HG02884 (cell line): Measurements from ENCODE around the gene SPDYE1.
"Not testable (repeated sequence)": the region's sequence is repeated elsewhere in the genome, so short reads cannot be mapped to it uniquely, and the experiment has no call there.

ENCODE experiments used
- ATAC-seq: cut with Tn5 transposase; IDR thresholded peaks from one replicate; pipeline ENCODE4 v1.9.1; 2021; ENCODE audit warnings: mild to moderate bottlenecking, moderate library complexity; ENCODE audit not compliant: unreplicated experiment

Gene SPDYE1

DNA sequence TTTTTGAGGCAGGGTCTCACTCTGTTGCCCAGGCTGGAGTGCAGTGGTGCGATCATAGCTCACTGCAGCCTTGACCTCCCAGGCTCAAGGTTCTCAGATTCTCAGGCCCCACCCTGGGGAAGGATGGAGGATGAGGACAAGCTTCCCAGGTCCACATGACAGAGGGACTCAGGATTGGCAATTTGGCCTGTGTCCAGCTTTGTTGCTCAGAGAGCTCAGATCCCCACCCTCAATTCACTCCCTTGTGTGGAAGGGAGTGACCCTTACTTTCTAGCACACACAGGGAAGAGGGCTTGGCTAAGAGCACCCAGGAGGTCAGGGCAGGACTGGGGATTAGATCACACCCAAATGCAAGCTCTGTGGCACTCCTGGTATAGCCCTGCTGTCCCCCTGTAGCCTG, 6.9 kb upstream of the SPDYE1 start:
- not testable (repeated sequence) for ATAC-seq

DNA sequence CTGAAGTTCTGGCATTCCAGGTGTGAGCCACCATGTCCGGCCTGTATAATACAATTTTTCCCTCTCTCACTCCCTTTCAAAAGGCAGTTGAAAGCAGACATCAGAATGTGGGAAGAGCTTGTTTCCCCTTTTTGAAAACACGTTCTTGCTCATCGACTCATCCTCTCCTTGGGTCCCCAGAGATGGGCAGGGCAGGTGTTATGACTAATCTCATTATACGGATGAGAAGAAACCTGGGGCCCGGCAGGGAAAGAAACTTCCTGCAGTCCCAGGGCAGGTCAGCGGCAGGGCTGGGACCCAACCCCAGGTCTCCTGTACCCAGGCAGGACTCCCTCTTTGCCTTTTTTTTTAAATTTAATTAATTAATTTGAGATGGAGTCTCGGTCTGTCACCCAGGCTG, 4.8 kb upstream of the SPDYE1 start:
- ATAC-seq = not testable (repeated sequence)

DNA sequence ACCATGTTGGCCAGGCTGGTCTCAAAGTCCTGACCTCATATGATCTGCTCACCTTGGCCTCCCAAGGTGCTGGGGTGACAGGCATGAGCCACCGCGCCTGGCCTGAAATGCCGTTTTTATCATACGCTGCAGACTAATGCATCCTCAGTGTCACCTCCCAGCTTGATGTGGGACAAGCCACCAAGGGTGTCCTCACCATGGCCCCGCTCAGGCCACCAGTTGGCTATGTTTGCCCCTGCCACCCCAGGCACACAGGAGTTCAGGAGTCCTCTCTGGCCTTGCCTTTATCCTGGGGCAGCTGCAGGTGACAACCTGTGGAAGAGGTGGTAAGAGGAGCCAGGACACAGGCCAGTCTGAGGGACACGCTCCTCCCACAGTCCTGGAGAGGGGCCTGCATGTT, 3.0 kb upstream of the SPDYE1 start:
- not testable (repeated sequence) for ATAC-seq

DNA sequence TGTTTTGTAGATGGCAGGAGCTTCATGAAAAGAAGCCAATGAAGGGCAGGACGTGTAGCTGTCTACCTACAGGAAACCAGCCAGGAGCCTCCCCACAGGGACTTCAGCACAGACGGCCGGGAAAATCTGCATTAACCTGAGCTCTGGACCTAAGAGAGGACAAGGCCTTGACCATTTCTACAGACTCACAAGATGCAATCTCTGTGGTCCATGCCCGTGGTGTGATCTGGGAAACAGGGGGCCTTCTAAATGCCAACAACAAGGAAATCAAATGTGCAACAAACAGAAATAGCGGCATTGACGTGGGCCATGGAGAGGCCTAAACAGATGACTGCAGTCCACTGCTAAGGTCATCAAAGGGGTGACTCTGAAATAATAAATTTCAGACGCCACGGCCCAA, 14.4 kb downstream of the SPDYE1 start:
- not testable (repeated sequence) for ATAC-seq

DNA sequence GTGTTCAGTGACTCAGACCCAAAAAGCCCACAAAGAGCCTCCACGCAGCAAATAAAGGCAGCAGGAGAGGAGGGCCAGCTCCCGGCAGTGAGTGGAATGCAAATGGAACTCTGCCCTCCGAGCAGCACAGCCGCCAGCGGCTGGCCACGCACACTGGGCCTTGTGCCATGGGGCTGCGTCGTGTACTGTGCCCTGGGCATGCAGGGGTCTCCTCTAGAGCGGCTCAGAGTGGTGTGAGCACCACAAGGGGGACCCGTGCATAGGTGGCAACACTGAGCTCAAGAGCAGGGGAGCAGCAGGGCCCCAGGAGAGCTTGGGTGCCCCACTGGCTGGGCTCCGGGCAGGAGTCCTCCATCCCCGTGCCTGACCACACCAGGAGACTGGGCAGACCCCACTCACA, 17.4 kb downstream of the SPDYE1 start:
- not testable (repeated sequence) for ATAC-seq

DNA sequence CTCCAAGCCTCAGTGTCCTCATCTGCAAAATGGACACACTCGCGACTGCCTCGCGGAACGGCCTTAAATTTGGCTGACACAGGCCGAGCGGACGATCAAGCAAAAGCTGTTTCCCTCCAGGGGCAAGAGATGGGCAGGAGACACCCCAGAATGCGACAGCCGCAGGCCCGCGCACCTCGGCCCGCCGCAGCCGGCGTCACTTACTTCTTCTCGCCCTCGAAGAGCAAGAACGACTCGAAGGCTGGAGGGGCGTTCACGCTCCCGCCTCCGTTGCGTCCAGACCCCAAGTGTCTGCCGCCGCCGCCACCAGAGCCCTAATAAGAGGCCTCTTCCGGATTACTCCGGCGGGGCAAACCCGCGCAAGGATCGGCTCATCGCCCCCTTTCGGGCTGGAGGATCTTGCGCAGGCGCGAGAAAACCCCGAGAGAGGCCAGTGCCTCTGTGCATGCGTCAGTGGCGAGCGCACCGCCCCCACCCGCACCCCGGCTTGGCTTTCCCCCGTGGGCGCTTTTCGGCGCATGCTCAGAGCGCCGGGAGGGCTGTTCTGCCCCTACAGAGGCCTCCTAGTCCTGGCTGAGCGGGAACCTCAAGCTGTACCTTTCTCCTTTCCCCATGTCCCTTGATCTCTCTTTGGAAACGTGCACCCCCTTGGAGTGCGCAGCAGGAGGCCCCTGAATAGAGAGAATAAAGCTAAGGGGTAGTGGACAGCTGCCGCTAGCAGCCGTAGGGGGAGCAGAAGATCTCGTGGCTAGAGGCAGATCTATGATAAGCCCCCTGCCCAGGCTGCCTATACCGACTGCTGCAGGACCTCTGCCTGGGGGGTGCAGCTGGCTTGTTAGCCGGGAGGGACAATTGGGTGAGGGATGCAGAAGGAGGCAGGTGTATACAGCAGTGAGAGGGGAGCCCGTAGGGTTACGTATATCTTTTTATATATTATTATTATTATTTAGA, 21.4 kb downstream of the SPDYE1 start:
- peak; percentile 93 for ATAC-seq

DNA sequence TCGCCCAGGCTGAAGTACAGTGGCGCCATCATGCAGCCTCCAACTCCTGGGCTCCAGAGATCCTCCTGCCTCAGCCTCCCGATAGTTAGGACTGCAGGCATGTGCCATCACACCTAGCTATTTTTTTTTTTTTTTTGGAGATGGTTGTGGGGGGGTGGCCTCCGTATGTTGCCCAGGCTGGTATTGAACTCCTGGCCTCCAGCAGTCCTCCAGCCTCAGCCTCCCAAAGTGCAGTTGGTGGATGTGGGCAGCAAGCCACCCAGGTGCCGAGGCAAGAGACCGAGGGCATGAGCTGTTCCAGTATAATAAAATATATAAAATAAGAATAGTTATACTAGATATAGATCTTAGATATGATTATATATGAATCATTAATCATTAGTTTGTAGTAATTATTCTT, 22.1 kb downstream of the SPDYE1 start:
- not testable (repeated sequence) for ATAC-seq

DNA sequence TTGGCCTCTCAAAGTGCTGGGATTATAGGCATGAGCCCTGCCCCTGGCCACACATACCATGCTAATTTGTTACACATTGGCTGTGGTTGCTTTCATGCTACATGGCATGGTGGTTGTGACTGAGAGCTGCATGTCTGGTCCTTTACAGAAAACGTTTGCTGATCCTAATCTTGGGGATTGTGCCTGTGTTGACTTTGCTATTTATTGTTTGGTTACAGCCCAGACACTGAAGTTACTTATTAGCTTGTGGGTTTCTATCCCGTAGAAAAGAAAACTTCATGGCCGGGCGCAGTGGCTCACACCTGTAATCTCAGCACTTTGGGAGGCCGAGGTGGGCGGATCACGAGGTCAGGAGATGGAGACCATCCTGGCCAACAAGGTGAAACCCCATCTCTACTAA, 24.4 kb downstream of the SPDYE1 start:
- ATAC-seq = not testable (repeated sequence)

DNA sequence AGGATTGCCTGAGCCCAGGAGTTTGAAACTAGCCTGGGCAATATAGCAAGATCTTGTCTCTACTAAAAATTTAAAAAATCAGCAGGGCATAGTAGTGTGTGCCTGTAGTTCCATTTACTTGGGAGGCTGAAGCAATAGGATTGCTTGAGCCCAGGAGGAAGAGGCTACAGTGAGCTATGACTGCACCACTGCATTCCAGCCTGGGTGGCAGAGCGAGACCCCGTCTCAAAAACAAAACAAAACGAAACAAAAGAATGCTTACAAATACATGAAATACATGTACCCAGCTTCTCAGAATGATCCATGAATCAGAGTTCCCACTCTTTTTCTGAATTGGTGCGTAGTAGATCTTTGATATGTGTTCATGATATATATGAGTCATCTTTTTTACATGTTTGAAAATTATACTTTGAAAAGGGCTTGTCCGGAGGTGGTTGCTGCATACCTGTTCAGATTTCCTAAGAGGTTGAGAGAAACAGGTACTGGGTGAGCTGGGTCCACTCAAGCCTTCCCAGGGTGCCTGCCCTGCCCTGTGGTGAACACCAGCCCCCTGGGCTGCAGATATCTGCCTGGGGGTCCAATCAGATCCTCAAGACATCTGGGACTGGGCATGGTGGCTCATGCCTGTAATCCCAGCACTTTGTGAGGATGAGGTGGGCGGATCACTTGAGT, 25.2 kb downstream of the SPDYE1 start:
- ATAC-seq = not testable (repeated sequence)

DNA sequence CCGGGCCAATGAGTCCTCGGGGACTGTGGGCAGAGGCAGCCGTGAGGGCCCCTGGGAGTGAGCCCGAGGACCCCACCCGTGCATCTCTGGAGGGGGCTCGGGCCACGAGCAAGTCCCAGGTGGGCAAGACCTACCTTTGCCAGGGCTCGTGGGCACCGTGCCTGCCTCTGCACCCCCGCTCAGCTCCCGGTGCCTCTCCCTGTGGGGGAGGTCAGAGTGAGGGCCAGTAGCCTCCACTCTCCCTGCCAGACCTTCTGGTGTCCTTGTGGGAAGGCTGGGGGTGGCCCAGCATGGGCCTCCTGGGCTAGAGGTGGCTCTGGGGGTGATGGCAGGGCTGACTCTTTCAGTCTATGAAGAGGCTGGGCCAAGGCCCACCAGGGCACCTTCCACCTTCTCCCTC, 31.7 kb downstream of the SPDYE1 start:
- ATAC-seq = not testable (repeated sequence)

DNA sequence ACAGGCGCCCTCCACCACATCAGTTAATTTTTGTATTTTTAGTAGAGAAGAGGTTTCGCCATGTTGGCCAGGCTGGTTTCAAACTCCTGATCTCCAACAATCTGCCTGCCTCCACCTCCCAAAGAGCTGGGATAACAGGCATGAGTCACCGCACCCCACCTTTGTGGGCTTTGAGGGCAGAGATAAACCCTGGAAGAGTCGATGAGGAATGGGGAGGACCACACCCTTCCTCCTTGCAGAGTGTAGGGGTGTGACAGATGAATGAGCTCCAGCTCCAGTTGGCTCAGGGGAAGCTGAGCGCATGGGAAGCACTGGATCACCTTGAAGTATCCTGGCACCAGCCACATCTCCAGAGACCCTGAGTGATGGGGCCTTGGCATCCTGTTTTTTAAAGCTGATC, 32.3 kb downstream of the SPDYE1 start:
- ATAC-seq = not testable (repeated sequence)

DNA sequence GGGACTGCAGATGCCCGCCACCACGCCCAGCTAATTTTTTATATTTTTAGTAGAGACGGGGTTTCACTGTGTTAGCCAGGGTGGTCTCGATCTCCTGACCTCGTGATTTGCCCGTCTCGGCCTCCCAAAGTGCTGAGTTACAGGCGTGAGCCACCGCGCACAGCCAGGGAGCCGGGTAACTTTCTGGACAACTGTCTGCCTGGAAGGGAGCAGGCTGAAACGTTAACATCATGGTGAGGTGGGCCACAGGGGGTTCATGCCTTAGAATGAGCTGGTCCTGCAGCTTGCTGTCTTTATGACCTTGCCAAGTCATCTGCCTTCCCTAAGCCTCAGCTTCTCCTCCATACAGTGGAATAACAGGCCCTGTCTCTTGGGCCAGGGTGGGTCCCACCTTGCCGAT, 33.6 kb downstream of the SPDYE1 start:
- ATAC-seq = not testable (repeated sequence)

DNA sequence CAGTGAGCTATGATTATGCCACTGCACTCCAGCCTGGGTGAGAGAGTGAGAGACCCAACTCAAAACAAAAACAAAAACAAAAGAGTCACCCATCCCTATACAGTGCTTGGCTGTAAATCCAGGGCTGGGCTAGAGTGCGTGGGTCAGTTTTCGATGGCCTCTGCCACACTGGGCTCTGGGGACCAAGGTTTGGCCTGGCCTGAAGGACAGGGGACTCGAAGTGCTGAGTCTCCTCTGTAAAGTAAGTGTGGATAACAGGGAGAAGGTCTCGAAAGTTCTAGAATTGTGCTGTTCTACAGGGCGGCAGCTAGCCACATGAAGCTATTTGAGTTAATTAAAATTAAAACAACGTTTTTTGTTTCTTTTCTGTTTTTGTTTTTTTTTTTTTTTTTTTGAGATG, 34.3 kb downstream of the SPDYE1 start:
- not testable (repeated sequence) for ATAC-seq

DNA sequence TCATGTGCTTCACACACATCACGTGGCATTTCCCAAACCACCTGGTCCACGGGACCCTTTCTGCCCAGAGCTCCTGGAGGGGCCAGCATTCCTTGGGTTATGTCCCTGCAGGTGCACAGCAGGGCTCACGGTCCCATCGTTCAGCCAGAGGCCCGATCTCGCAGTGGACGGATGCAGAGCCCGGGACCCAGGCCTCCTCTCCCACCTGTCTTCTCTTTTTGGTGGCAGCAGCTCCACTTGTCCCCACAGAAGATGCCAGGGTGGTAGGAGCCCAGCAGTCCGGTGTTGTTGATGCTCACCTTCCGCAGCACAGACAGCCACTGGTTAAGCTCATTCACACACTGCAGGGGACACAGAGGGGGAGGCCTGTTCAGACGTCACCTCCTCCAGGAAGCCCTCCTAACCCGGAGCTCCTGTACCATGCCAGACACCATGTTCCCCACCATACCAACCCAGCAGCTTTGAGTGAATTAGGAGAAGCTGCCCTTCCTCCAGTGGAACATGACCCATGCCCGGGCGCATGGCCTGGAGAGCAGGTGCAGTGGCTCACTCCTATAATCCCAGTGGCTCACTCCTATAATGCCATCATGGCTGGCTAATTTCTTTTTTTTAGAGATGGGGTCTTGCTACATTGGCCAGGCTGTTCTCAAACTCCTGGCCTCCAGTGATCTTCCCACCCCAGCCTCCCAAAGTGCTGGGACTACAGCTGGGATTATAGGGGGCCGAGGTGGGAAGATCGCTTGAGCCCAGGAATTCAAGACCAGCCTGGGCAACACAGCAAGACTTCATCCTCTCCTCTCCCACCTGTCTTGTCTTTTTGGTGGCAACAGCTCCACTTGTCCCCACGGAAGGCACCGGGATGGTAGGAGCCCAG, 36.5 kb downstream of the SPDYE1 start:
- ATAC-seq = not testable (repeated sequence)

DNA sequence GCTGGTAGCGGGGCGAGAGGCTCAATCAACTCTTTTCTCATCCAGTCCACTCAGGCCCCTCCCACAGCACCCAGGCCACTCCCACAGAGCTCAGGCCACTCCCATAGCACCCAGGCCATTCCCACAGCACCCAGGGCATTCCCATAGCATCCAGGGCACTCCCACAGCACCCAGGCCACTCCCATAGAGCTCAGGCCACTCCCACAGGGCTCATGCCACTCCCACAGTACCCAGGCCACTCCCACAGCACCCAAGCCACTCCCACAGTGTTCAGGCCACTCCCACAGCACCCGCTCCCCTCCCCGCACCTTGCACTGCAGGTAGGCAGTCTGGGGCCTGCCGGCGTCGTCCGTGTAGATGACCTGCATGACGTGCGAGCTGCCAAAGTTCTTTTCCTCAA, 38.7 kb downstream of the SPDYE1 start:
- ATAC-seq = not testable (repeated sequence)

DNA sequence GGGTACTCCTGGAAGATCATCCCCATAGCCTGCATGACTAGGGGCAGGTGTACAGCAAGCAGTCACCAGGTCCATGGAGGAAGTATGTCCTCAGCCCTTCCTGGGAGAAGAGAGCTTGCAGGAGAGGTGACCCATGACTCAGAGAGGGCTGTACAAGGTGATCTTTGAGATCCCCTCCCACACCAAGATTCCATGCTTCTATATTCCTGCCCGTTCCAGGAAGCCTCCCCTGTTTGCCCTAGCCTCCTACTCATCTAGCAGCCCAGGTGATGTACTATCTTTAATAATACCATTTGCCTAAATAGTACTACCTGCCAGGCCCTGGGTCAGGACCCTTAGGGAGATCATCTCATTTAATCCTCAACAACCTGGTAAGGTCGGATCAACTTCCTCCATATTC, 40.3 kb downstream of the SPDYE1 start:
- not testable (repeated sequence) for ATAC-seq

DNA sequence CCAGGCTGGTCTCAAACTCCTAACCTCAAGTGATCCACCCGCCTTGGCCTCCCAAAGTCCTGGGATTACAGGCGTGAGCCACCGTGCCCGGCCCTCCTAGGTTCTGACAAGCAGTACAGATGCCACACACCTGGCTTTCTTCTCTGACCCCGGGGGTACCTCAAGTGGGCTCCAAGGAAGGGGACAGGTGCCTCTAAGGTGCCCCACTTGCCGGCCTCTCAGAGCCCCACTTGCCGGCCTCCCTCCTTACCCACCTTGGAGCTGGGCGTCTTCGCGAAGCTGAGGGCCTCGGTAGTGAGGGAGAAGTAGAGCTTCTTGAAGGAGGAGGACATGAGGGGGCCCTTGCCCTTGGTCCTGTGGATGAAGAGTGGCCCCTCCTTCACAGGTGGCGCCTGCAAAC, 40.9 kb downstream of the SPDYE1 start:
- not testable (repeated sequence) for ATAC-seq

DNA sequence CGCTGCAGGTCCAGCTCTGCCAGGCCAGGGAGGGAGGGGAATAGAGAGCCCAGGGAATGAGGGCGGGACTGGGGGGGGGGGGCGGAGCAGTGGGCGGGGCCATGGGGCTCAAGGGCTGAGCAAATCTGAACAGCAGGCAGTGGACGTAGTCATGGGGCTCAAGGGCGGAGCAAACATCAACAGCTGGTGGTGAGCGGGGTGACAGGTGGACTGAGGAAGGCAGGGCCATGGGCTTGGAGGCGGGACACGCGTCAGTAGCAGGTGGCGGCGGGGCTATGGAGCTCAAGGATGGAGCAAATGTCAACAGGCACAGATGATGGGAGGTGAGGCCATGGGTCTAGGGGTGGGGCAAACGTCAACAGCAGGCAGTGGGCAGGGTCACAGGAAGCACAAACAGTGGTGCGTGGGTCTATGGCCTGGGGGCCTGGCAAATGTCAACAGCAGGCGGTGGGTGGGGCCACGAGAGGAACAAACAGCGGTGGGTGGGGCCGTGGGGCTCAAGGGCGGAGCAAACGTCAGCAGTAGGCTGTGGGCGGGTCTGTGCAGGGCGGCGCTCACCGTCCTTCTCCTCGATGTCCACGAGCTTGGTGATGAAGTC, 41.4 kb downstream of the SPDYE1 start:
- peak; percentile 52 for ATAC-seq

DNA sequence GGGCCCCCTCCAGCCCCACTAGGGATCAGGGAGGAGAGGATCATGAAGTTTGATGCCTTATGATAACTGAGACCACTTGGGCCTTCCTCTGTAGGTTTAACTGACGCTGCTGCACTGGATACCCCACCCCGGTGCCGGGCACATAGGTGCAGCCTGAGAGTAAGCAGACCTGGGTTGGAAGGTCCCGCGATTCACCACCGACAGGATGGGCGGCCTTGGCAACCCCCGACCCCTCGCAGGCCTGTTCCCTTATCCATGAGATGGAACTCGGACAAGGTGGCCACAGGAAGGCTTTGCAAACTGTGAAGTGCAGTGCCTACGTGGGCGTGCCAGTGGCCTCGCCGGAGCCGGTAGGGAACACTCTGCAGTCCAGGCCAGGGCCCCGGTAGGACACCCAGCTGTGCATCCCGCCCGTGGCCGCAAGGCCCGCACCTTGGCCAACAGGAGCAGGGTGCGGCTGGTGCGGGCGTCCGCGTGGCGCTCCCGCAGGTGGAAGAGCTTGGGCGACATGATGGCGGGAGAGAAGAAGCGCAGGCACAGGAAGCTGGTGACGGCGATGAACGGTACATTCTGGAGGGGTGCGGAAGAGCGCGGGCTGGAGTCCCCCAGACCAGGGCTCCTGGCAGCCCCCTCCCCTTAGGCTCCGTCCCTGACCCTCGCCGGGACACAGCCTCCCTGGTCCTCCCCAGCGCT, 42.2 kb downstream of the SPDYE1 start:
- peak; percentile 2 for ATAC-seq

DNA sequence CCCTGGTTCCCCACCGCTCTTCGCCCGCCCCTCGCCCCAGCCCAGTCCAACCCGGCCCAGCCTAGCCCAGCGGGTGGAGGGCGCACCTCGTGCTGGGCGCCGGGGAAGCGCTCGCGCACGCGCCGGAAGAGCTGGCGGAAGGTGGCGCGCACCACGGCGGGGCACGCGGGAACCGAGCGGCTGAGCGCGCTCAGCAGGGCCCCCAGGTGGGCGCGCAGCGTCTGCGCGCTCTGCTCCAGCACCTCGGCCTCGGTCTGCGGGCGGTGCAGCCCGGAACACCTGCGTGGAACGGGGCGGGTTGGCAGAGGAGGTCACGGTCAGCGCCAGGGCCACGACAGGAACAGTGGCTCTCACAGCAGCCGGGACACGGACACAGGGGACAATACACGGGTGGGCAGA, 42.8 kb downstream of the SPDYE1 start:
- peak; percentile 38 for ATAC-seq
